ENCODE results near the gene CDC42EP4.
"Not testable (repeated sequence)": the region's sequence is repeated elsewhere in the genome, so short reads cannot be mapped to it uniquely, and the experiment has no call there.

The CDC42EP4 gene

DNA sequence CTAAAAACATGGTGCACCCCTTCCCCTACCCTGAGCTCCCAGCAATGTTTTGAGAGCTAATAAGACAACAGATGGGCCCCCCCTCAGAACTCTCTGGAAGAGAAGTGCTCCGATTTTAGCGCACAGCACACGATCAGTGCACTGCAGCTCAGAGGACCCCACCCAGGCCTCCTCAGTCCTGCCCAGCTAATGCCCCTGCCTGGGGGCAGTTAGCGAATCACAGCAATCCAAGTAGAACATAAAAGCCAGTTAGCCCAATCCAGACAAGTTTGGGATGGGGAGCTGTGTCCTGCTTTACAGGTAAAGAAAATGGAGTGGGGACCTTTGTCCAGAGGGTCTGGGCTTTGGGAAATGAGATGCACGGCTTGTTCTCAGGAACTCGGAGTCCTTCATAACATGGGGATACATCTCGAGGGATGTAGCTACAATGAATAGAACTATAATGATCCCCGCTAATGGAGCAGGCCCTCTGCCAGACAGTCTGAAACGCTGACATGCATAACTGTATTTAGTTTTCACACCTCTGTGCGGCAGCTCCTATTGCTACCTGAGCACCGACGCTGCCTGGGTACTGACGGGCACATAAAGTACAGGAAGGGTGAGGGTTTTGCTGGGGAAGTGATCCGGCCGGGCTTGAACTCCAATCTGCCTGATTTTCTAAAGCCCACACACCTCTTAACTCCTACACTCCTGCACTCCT, 29.7 kb upstream of the CDC42EP4 start:
- H3K9ac ChIP-seq (ENCODE audit: low read length), result peak overlapping the region; percentile 47
- H3K36me3 ChIP-seq (ENCODE audit: control insufficient read depth, insufficient read depth, low read length), result no peaks in the 10 kb centered on the region
- H3K27me3 ChIP-seq (ENCODE audit: control insufficient read depth, insufficient read depth, low read length), result no peaks in the 10 kb centered on the region
- peaks cover 38% of the 10 kb centered on the region for H3K4me1 ChIP-seq (ENCODE audit: control insufficient read depth, insufficient read depth, low read length)
- H3K9me3 ChIP-seq (ENCODE audit: control insufficient read depth, low read length), result no peaks in the 10 kb centered on the region
- H3K4me3 ChIP-seq (ENCODE audit: low read length), result no peak overlapping the region

DNA sequence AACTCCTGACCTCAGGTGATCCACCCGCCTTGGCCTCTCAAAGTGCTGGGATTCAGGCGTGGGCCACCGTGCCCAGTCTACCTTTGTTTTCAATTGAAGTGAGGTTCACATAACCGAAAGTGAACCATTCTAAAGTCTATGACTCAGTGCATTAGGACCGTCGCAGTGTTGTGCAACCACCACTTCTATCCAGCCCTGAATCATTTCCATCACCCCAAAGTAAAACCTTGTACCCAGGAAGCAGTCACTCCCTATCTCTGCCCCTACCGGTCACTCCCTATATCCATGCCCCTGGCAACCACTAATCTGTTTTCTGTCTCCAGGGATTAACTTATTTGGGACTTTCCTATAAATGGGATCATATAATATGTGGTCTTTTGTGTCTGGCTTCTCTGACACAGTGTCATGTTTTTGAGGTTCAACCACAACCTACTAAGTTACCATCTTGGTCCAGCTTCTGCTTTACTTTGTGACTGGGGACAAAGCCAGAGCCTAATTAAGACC, 28.3 kb upstream of the CDC42EP4 start:
- no peaks in the 10 kb centered on the region for H3K36me3 ChIP-seq (ENCODE audit: control insufficient read depth, insufficient read depth, low read length)
- H3K4me1 ChIP-seq (ENCODE audit: control insufficient read depth, insufficient read depth, low read length), result peaks cover 51% of the 10 kb centered on the region
- no peaks in the 10 kb centered on the region for H3K9me3 ChIP-seq (ENCODE audit: control insufficient read depth, low read length)
- no peaks in the 10 kb centered on the region for H3K27me3 ChIP-seq (ENCODE audit: control insufficient read depth, insufficient read depth, low read length)
- H3K9ac ChIP-seq (ENCODE audit: low read length), result no peak overlapping the region
- H3K4me3 ChIP-seq (ENCODE audit: low read length), result no peak overlapping the region

DNA sequence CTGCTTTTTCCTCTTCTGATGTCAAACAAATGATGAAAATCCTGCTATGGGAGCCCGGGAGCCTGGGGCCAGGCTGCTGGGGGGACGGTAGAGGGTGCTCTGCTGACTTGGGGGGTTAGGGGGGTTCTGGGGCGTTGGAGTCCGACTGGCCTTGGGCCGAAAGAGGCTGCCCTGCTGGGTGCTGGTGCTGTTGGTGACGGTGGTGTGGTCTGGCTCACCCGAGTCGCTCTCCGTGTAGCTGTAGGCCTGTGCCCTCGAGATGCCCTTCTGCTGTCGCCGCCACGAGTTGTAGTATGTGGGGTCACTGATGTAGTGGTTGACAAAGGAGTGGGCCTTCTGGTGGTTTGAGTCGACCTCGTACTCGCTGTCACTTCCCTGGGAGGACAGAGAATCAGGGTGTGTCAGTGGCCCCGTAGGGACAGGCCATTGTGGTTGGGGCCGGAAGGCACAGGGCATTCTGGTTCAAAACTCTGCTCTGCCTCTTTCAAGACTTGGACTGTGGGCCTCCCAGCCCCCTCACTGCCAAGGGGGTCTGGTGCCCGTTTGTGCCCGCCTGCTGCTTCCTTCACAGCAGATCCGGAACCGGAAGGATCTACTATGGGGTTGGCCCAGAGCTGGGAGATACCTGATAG, 26.9 kb upstream of the CDC42EP4 start:
- Histone ChIP-seq H3K27me3 (ENCODE audit: control insufficient read depth, insufficient read depth, low read length) (no peaks in the 10 kb centered on the region), H3K9ac (ENCODE audit: low read length) (no peak overlapping the region), H3K36me3 (ENCODE audit: control insufficient read depth, insufficient read depth, low read length) (no peaks in the 10 kb centered on the region), H3K4me1 (ENCODE audit: control insufficient read depth, insufficient read depth, low read length) (peaks cover 57% of the 10 kb centered on the region), H3K9me3 (ENCODE audit: control insufficient read depth, low read length) (no peaks in the 10 kb centered on the region), H3K4me3 (ENCODE audit: low read length) (no peak overlapping the region)

DNA sequence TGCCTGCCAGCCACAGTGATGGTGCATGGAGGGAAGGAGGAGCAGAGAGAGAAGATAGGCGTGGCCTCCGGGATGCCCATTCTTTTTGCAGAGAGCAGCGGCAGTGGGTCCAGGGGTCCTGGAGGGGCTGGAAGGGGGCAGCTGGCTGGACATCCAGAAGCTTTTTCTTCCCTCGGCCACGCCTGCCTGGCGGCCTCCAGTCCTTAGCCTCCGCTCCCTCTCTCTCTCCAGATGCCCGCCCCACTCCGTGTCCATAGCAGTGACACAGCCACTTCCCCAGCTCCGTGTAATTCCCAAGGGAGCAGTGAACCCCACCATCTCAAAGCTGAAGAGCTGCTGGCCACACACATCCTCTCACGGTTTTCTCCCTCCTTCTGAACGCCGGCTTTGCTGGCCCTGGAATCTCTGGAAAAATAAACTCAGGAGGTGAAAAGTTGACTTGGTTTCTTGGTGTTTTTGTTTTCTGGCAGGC, 26.3 kb upstream of the CDC42EP4 start:
- H3K4me3 ChIP-seq (ENCODE audit: low read length), result no peak overlapping the region
- no peaks in the 10 kb centered on the region for H3K27me3 ChIP-seq (ENCODE audit: control insufficient read depth, insufficient read depth, low read length)
- no peaks in the 10 kb centered on the region for H3K9me3 ChIP-seq (ENCODE audit: control insufficient read depth, low read length)
- no peaks in the 10 kb centered on the region for H3K36me3 ChIP-seq (ENCODE audit: control insufficient read depth, insufficient read depth, low read length)
- H3K9ac ChIP-seq (ENCODE audit: low read length), result no peak overlapping the region
- peaks cover 57% of the 10 kb centered on the region for H3K4me1 ChIP-seq (ENCODE audit: control insufficient read depth, insufficient read depth, low read length)

DNA sequence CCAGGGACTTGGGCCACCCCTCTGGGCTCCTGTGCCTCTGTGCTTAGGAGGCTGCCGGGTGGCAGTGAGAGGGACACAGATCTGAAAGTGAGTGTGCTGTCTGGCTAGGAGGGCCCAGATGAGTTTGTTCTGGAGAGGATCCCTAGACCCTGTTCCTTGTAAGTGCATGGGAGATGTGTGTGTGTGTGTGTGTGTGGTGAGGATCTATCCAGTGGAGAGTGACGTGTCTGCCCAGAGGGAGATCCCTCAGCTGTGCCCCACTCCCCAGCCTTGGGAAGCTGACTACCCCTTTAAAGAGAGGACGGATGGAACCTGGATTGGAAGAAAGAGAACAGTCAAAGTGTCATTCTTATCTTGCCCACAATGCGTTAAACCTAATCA, 25.5 kb upstream of the CDC42EP4 start:
- no peaks in the 10 kb centered on the region for H3K27me3 ChIP-seq (ENCODE audit: control insufficient read depth, insufficient read depth, low read length)
- H3K36me3 ChIP-seq (ENCODE audit: control insufficient read depth, insufficient read depth, low read length), result no peaks in the 10 kb centered on the region
- peaks cover 54% of the 10 kb centered on the region for H3K4me1 ChIP-seq (ENCODE audit: control insufficient read depth, insufficient read depth, low read length)
- no peak overlapping the region for H3K4me3 ChIP-seq (ENCODE audit: low read length)
- H3K9me3 ChIP-seq (ENCODE audit: control insufficient read depth, low read length), result no peaks in the 10 kb centered on the region
- H3K9ac ChIP-seq (ENCODE audit: low read length), result no peak overlapping the region

DNA sequence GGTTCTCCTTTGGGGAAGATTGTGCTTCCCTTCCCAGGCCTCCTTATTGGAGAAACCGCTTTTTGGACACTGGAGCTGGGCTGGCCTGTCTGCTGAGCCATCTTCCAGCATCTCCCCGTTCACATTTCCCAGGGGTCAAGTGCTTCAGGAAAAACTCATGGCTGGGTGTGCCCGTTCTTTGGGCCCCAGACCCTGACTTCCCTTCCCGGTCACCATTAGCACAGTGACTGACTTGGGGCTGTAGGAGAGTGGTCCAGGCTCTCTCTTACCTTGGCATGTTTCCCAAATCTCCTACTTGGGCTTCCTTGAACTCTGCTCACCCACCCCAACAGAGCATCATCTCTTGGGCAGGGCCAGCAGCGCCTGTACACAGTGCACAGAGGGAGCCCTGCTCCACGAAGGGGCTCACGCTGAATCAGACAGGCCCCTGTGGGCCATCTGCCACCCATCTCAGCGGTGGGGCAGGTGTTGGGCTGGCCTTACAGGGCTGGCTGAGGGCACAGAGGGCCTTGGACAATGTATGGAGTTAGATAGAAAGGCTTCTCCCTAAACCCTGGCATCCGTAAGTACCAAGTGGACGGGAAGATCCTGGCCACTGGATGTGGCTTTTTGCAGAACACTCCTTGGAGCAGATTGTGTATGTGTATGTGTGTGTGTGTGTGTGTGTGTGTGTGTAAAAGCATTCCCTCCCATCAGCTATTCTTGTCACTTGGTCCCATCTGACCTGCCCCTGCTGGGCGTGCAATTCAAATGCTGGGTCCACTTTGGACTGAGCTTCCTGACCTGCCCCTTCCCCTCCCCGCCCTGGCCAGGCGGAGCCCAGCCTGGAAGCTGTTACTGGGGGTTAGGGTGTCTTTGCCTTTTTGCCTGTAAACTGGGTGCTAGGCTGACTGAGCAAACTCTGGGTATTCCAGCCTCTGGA, 24.9 kb upstream of the CDC42EP4 start:
- Histone ChIP-seq H3K36me3 (ENCODE audit: control insufficient read depth, insufficient read depth, low read length) (no peaks in the 10 kb centered on the region), H3K9me3 (ENCODE audit: control insufficient read depth, low read length) (no peaks in the 10 kb centered on the region), H3K4me1 (ENCODE audit: control insufficient read depth, insufficient read depth, low read length) (peaks cover 48% of the 10 kb centered on the region), H3K4me3 (ENCODE audit: low read length) (no peak overlapping the region), H3K9ac (ENCODE audit: low read length) (no peak overlapping the region), H3K27me3 (ENCODE audit: control insufficient read depth, insufficient read depth, low read length) (no peaks in the 10 kb centered on the region)

DNA sequence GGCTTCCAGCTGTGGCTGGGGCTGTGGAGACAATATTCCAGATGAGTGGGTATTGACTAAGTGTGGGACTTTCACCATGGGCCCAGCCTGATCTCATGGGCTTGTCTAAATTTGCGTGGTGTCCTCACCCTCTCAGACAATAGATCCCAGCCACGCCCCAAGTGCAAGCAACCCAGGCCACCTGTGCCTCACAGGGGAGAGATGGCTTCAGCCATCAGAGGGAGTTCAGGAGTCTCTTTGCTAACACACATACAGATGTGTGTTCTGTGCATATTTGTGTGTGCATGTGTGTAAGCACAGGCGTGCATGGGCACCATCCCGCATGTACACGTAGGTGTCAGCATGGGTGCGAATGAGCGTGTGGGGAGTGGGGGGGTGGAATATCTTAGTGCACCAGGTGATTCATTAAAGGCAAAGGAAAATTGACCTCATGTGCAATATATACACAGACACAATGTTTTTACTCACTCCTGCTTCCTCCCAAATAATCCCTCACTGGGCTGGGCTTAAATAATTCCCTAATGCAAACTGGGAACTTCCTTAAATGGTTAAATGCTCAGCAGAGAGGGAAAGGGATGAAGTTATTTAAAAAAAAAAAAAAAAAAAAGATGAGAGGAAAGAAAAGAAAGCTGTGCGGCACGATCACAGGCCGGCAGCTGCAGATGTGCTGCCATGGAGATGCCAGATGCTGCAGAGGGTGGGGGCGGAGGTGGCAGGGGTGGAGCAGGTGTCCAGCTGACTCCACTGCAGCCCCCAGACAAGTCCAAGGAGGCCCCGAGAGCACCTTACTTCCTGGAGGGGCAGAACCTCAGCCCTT, 24.0 kb upstream of the CDC42EP4 start:
- Histone ChIP-seq H3K9me3 (ENCODE audit: control insufficient read depth, low read length) (no peaks in the 10 kb centered on the region), H3K27me3 (ENCODE audit: control insufficient read depth, insufficient read depth, low read length) (no peaks in the 10 kb centered on the region), H3K4me1 (ENCODE audit: control insufficient read depth, insufficient read depth, low read length) (peaks cover 43% of the 10 kb centered on the region), H3K4me3 (ENCODE audit: low read length) (no peak overlapping the region), H3K36me3 (ENCODE audit: control insufficient read depth, insufficient read depth, low read length) (no peaks in the 10 kb centered on the region), H3K9ac (ENCODE audit: low read length) (no peak overlapping the region)

DNA sequence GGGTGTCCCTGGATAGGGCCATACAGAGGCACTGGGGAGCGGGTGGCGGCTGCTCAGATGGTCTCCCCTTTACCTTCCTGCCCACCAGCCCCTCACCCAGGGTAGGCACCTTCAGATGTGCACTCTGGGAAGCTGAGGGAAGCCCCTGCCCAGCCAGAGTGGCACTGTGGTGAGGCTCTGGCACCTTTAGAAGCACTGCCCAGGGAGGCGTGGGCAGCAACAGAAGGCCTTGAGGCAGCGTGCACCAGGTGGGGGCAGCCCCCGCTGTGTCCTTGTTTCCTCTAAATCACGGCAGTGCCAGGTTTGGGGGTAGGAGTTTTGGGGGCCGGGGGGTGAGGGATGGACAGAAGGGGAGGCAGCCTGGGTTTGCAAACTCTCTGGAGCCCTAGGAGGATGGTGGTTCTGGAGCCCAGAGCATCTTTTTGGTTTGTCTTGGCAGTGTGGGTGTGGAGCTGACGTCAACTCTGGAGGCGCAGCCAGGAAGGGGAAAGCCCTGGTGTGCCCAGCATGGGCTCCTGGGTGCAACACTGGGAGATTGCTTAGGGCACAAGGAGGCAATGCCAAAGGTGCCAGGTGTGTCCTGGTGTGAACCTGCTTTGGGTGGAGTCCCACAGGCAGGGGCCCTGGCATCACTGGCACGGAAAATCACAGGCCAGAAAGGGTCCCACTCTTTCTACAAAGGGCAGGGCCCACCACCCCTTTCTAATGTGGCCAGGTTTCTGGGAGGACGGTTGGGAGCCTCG, 23.1 kb upstream of the CDC42EP4 start:
- Histone ChIP-seq H3K4me3 (ENCODE audit: low read length) (no peak overlapping the region), H3K27me3 (ENCODE audit: control insufficient read depth, insufficient read depth, low read length) (no peaks in the 10 kb centered on the region), H3K9me3 (ENCODE audit: control insufficient read depth, low read length) (no peaks in the 10 kb centered on the region), H3K9ac (ENCODE audit: low read length) (no peak overlapping the region), H3K4me1 (ENCODE audit: control insufficient read depth, insufficient read depth, low read length) (peaks cover 38% of the 10 kb centered on the region), H3K36me3 (ENCODE audit: control insufficient read depth, insufficient read depth, low read length) (no peaks in the 10 kb centered on the region)

DNA sequence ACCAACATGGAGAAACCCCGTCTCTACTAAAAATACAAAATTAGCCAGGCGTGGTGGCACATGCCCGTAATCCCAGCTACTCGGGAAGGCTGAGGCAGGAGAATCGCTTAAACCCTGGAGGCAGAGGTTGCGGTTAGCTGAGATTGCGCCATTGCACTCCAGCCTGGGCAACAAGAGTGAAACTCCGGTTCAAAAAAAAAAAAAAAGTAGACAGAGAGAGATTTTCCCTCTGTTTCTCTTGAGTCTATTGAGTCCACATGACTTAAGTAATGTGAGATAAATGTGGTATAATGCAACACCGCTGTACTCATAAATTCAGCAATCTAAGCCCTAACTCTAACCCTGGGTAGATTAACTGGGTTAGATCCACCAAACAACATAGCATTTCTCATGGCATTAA, 21.6 kb upstream of the CDC42EP4 start:
- not testable (repeated sequence) for H3K4me3 ChIP-seq (ENCODE audit: low read length); H3K36me3 ChIP-seq (ENCODE audit: control insufficient read depth, insufficient read depth, low read length); H3K9ac ChIP-seq (ENCODE audit: low read length); H3K9me3 ChIP-seq (ENCODE audit: control insufficient read depth, low read length); H3K27me3 ChIP-seq (ENCODE audit: control insufficient read depth, insufficient read depth, low read length)
- peaks cover 33% of the 10 kb centered on the region for H3K4me1 ChIP-seq (ENCODE audit: control insufficient read depth, insufficient read depth, low read length)

DNA sequence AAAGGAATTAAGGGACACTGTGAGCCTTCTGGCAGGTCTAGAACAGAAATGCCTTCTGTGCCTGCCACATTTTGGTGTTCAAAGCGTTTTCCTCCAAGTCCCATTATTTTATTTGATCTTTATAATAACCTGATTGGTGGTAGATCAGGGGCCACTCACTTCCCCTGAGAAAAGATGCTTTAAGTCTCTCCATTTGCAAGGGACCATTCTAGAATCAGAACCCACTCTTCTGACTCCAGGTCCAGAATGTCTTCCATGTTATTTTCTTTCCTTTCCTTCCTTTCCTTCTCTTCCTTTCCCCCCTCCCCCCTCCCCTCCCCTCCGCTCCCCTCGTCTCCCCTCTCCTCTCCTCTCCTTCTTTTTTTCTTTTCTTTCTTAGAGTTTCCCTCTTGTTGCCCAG, 19.3 kb upstream of the CDC42EP4 start:
- Histone ChIP-seq H3K36me3 (ENCODE audit: control insufficient read depth, insufficient read depth, low read length) (no peaks in the 10 kb centered on the region), H3K9ac (ENCODE audit: low read length) (no peak overlapping the region), H3K4me1 (ENCODE audit: control insufficient read depth, insufficient read depth, low read length) (peaks cover 15% of the 10 kb centered on the region), H3K9me3 (ENCODE audit: control insufficient read depth, low read length) (no peaks in the 10 kb centered on the region), H3K27me3 (ENCODE audit: control insufficient read depth, insufficient read depth, low read length) (no peaks in the 10 kb centered on the region), H3K4me3 (ENCODE audit: low read length) (no peak overlapping the region)

DNA sequence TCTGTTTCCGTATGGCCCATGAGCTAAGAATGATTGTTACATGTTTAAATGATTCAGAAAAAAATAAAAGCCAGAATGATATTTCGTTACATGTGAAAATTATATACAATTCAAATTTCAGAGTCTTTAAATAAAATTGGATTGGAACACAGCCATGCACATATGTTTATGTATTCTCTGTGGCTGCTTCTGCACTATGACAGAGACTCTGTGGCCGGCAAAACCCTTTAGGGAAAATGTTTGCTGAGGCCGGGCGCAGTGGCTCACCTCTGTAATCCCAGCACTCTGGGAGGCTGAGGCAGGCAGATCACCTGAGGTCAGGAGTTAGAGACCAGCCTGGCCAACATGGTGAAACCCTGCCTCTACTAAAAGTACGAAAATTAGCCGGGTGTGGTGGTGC, 15.9 kb upstream of the CDC42EP4 start:
- Histone ChIP-seq H3K4me1 (ENCODE audit: control insufficient read depth, insufficient read depth, low read length) (no peaks in the 10 kb centered on the region), H3K4me3 (ENCODE audit: low read length) (no peak overlapping the region), H3K36me3 (ENCODE audit: control insufficient read depth, insufficient read depth, low read length) (no peaks in the 10 kb centered on the region), H3K27me3 (ENCODE audit: control insufficient read depth, insufficient read depth, low read length) (no peaks in the 10 kb centered on the region), H3K9me3 (ENCODE audit: control insufficient read depth, low read length) (no peaks in the 10 kb centered on the region), H3K9ac (ENCODE audit: low read length) (no peak overlapping the region)

Measured in mucosa of stomach (tissue), 1 donor.